ENCODE results near the gene VPS39.

GRCh38 chr15:42193383-42193782 is 14.7 kb downstream of the VPS39 start:
- TF ChIP-seq CTCF (IDR thresholded peaks at IDR 0.05) = no peak
- TF ChIP-seq POLR2A (IDR thresholded peaks at IDR 0.05) = no peak

All from uterus (tissue), 2 donors.